GM12865 (cell line): ENCODE data around the gene GDI2.

Source experiments
- DNase-seq: peaks from one replicate; pipeline ENCODE4 v3.0.0; 2010; ENCODE audit warnings: low read depth
- H3K4me3 ChIP-seq: 2 replicates; pipeline ENCODE4 v1.5.1; 2011; ENCODE audit warnings: mild to moderate bottlenecking, low read depth, low read length, control low read depth
- CTCF ChIP-seq: IDR thresholded peaks from 2 replicates; pipeline ENCODE4 v1.5.1; 2011; ENCODE audit warnings: low read length, control low read depth, low read depth, inconsistent platforms; ENCODE audit not compliant: insufficient read depth; ENCODE audit errors: missing control alignments

Gene GDI2

GRCh38 chr10:5719546-5719945 lies 93.7 kb downstream of the GDI2 start:
- no peak for DNase-seq
- no peak for TF ChIP-seq CTCF
- no peak overlapping the region for H3K4me3 ChIP-seq
